Measurements from ENCODE around the gene AGAP3.

DNA sequence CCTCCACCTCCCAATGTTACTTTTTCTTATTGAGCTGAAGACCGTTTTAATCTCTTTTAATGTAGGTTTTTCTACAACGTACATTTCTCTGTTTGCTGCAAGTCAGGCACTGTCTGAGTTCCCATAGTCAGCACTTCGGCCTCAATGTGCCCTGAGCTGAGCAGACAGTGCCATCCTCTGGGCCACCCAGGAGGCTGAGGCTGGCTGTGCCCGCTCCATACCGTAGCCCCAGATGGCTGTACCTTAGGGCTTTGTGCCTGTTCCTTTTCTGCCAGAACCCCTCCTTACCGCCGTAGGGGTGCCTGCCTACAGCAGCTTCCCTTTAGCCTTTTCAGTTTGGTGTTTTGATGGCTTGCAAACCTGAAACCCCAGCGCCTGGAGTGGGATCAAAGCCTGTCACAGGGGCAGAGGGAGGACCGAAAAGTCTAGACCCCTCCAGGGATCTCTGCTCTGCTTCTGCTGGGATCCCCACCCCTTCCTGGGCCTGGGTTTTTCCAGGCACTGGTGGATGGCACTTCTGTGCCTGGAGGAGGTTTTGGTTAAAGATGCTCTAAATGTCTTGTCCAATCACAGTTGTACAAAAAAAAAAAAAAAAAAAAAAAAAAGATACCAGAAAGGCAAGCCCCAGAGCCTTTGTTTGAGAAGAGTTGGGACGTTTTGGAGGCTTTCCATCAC, 9.0 kb downstream of the AGAP3 start:
- TF ChIP-seq EZH2phosphoT487 (IDR thresholded peaks at IDR 0.05; ENCODE audit: insufficient read depth, low read depth) = no peak
- TF ChIP-seq EZH2 (IDR thresholded peaks at IDR 0.05; ENCODE audit: insufficient read depth, poor library complexity, severe bottlenecking) = no peak

All from GM23248 (cell line).